ENCODE results near the gene CACNA1H.

Gene CACNA1H

DNA sequence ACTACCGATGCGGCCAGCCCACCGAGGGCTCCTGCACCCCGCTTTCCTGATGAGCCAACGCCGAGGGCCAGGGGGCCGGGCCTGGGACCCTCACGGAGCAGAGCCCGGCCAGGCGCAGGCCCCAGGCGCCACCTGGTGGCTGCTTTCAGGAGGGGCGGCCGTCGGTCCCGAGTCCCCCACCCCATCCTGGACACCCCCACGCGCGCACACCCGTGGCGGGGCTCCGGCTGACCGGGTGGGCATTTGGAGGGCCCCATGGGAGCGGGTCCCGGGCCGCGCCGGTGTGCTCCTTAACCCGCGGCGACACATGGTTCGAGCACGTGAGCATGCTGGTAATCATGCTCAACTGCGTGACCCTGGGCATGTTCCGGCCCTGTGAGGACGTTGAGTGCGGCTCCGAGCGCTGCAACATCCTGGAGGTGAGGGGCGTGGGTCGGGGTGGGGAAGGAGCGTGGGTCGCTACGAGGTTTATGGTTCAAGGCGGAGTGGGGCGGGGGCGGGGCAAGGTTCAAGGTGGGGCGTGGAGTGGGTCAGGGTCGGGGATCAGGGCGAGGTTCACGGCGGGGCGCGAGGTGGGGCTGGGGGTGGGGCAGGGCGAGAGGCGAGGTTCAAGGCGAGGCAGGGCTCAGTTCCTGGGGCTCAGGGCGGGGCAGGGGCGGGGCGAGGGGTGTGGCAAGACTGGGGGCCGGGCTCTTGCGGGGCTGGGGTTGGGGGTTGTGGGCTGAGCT is 41.9 kb downstream of the CACNA1H start:
- DNase-seq = peak; percentile 33

DNA sequence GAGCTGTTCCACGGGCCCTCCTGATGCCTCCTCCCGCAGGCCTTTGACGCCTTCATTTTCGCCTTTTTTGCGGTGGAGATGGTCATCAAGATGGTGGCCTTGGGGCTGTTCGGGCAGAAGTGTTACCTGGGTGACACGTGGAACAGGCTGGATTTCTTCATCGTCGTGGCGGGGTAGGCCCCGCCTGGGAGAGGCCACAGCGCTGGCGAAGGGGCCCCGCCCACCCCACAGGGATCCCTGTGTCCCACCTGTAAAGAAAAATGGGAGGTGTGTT is 42.4 kb downstream of the CACNA1H start:
- no peak for DNase-seq

DNA sequence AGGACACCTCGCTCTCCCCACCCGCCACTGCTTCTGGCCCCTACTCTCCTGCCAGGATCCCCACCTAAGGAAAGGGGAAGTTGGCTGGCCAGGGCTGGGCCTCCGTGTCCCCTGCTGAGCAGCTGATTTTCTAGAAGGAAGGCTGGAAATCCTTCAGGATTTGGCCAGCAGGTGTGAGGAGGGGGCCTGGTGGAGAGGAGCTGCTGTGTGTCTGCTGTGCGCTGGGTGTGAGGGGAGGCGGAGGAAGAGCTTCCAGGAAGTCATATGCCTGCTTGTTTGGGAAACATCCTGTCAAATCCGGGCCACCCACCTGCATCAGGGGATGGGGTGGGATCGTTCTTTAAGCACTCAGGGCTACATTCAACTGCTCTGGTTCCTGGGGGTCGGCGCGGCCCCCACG is 43.6 kb downstream of the CACNA1H start:
- no peak for DNase-seq

DNA sequence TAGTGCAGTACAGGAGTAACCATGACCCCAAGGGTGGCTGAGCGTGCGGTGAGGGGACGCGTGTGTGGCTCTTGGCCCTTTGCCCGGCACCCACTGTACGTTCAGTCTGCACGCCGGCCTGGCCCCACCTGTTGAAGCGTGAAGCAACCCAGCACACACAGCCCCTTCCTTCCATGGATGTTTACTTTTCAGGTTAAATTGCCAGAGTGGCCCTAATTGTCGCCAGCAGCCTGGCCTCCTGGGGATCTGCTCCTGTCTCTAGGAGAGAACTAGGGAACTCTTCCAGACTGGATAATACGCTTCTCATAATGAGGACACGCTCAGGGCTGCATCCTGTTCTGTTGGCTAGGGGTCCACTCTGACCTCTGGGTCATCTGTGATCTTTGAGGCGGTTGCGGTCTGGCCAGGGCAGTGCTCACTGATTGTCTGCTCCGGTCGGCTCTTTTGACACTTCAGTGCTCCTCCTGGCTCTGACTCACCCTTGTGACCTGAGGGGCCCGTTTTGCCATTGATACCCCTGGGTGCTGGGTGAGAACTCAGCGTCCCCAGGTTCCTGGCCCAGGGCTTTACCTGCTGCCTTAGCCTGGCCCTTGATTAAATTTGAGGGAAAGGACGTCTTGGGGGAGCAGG is 44.4 kb downstream of the CACNA1H start:
- no peak for DNase-seq

DNA sequence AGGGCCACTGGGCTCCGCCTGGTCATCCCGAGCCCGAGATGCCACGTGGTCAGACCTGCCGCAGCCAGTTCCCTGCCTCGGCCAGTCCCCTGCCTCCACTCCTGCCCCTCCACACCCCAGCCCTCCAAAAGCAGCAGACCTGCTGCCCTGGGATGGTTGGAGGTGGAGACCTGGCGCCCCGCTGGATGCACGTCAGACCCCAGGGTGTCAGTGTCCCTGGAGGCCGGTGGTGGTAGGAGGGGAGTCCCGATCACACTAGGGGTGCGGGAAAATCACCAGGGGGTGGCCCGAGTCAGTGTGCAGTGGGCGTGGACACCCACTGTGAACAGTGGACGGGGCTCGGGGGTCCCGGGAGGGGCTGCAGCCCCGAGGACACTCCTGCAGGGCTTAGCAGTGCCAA is 45.3 kb downstream of the CACNA1H start:
- DNase-seq = no peak

DNA sequence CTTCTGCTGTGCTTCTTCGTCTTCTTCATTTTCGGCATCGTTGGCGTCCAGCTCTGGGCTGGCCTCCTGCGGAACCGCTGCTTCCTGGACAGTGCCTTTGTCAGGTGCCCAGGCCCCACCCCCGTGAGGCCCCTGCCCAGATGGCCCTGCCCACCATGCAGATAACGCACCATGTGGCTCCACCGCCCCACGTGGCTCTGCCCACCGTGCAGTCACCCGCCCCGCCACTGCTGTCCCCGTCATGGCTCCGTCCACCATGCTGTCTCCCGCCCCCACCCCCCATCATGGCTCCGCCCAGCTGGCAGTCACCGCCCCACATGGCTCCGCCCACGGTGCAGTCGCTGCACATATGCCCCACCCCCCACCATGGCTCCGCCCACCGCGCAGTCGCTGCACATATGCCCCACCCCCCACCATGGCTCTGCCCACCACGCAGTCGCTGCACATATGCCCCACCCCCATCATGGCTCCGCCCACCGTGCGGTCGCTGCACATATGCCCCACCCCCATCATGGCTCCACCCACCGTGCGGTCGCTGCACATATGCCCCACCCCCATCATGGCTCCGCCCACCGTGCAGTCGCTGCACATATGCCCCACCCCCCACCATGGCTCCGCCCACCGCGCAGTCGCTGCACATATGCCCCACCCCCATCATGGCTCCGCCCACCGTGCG is 45.9 kb downstream of the CACNA1H start:
- peak; percentile 28 for DNase-seq

DNA sequence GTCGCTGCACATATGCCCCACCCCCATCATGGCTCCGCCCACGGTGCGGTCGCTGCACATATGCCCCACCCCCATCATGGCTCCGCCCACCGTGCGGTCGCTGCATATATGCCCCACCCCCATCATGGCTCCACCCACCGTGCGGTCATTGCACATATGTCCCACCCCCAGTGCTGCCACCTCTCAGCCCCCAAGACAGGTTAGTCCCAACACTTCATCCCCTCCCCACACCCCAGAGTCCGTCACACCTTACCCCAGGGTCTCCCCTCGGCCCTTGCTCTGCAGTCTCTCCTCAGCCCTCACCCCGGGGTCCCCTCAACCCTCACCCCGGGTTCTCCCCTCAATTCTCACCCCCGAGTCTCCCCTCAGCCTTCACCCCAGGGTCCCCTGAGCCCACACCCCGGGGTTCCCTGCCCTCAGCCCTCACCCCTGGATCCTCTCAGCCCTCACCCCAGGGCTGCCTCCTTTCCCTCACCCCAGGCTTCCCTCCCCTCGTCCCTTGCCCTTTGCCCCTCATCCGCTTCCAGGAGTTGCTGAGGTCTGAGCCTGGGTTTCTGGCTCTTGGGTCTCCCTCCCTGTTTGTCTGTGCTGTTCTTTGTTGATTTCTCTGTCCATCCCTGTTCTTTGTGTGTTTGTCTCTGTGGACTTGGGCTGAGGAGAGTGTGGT is 46.6 kb downstream of the CACNA1H start:
- DNase-seq = no peak

DNA sequence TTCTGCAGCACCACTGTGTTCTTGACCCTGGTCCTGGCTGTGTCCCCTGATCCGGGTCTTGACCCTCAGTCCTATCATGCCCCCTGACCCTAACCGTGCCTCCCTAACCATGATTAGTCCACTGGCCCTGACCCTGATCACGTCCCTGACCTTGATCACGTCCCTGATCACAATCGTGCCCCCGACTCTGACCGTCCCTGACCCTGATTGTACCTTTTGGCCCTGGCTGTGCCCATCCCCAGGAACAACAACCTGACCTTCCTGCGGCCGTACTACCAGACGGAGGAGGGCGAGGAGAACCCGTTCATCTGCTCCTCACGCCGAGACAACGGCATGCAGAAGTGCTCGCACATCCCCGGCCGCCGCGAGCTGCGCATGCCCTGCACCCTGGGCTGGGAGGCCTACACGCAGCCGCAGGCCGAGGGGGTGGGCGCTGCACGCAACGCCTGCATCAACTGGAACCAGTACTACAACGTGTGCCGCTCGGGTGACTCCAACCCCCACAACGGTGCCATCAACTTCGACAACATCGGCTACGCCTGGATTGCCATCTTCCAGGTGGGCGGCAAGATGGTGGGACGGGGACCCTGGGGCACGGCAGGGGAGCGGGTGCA is 47.2 kb downstream of the CACNA1H start:
- DNase-seq = no peak

DNA sequence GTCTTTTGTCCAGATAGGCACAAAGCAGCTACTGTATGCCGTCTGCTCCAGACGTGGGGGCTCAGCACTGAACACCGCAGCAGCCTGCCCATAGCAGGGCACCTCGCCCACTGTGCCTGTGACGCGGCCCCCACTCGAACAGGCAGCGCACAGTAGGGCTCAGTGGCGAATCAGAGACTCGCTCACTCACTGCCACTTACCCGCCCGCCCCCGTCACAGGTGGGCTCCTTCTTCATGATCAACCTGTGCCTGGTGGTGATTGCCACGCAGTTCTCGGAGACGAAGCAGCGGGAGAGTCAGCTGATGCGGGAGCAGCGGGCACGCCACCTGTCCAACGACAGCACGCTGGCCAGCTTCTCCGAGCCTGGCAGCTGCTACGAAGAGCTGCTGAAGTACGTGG is 48.5 kb downstream of the CACNA1H start:
- DNase-seq = no peak

DNA sequence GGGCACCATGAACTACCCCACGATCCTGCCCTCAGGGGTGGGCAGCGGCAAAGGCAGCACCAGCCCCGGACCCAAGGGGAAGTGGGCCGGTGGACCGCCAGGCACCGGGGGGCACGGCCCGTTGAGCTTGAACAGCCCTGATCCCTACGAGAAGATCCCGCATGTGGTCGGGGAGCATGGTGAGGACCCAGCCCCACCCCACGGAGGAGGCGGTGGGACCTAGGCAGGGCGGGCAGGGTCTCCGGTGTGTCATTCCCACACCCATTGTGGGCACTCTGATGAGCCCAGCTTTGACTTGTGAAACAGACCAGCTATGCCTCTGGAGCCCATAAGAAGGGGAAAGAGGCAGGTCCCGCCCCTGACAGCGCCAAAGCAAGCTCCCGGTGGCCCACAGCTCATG is 49.4 kb downstream of the CACNA1H start:
- DNase-seq = no peak

DNA sequence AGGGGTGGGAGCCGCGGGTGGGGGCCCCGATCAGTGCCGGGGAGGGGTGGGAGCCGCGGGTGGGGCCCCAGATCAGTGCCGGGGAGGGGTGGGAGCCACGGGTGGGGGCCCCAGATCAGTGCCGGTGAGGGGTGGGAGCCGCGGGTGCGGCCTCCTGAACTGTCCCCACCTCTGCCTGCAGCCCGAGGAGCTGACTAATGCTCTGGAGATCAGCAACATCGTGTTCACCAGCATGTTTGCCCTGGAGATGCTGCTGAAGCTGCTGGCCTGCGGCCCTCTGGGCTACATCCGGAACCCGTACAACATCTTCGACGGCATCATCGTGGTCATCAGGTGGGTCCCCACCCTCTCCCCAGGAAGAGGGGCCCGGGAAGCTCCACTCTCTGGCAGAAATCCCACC is 52.0 kb downstream of the CACNA1H start:
- DNase-seq = no peak

DNA sequence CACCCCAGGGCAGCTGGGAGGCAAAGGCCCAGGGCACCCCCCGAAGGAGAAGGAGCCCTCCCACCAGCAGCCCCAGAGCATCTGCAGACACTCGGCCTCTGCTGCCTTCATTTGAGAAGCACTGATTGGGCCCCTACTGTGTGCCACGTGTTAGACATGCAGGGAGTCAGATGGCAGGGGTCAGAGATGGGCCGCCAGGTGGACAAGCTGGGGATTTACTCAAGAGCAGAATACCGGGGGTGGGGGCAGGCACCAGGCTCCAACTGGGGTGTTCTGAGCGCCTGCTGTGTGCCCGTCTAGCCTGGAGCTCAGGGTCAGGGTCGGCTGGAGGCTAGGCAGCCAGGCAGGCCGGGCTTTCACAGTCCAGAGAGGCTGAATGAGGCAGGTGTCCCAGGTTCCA is 53.4 kb downstream of the CACNA1H start:
- no peak for DNase-seq

DNA sequence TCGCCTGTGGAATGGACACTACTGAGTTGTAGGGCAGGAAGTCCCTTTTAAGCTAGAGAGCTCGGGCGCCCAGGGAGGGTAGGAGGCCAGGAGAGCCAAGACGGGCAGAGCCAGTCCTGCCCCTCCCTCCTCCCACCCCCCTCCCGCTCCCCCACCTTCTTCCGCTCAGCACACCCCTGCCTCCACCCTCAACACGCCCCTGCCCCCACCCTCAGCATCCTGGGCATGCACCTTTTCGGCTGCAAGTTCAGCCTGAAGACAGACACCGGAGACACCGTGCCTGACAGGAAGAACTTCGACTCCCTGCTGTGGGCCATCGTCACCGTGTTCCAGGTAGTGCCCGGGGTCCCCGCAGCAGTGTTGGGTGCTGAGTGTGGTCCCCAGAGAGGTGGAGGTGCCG is 53.9 kb downstream of the CACNA1H start:
- no peak for DNase-seq

DNA sequence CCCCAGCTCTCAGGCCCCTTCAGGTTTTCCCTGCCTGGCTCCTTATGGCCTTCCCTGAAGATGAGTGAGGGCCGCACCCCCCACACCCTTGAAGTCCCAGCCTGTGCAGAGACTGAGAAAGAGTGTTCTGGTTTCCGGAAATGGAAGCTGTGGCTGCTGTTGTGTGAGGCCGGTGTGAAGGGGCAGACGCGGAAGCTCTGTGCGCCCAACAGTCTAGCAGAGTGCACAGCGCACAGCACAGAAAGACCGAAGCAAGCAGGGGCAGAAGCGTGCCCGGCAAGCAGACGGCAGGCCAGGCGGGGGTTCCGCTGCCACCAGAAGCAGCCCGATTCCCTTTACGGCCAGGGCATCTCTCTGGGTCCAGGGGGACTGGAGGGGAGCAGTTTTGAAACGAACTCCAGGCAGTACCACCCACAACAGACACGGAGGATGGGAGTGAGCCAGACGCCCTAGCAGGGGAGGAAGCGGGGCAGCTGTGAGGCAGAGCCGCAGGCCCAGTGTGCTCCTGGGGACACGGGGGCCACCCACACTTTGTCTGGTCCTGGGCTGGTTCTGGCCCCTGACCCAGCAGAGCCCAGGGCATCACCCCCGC is 55.4 kb downstream of the CACNA1H start:
- no peak for DNase-seq

DNA sequence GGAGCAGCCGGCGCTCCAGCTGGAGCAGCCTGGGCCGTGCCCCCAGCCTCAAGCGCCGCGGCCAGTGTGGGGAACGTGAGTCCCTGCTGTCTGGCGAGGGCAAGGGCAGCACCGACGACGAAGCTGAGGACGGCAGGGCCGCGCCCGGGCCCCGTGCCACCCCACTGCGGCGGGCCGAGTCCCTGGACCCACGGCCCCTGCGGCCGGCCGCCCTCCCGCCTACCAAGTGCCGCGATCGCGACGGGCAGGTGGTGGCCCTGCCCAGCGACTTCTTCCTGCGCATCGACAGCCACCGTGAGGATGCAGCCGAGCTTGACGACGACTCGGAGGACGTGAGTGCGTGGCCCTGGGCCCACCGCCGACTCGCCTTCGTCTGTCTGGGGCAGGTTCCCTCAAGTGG is 56.2 kb downstream of the CACNA1H start:
- no peak for DNase-seq

DNA sequence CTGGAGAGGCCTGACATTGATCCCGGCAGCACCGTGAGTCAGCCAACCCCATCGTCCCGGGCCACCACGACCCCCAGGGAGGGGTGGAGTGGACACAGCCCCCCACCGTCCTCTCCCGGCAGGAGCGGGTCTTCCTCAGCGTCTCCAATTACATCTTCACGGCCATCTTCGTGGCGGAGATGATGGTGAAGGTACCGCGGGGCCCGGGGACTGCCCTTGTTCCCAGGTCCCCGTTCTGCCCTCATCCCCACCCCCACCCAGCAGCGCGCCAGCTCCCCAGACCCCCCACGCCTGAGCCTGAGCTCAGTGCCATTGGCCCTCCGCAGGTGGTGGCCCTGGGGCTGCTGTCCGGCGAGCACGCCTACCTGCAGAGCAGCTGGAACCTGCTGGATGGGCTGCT is 57.6 kb downstream of the CACNA1H start:
- DNase-seq = no peak

DNA sequence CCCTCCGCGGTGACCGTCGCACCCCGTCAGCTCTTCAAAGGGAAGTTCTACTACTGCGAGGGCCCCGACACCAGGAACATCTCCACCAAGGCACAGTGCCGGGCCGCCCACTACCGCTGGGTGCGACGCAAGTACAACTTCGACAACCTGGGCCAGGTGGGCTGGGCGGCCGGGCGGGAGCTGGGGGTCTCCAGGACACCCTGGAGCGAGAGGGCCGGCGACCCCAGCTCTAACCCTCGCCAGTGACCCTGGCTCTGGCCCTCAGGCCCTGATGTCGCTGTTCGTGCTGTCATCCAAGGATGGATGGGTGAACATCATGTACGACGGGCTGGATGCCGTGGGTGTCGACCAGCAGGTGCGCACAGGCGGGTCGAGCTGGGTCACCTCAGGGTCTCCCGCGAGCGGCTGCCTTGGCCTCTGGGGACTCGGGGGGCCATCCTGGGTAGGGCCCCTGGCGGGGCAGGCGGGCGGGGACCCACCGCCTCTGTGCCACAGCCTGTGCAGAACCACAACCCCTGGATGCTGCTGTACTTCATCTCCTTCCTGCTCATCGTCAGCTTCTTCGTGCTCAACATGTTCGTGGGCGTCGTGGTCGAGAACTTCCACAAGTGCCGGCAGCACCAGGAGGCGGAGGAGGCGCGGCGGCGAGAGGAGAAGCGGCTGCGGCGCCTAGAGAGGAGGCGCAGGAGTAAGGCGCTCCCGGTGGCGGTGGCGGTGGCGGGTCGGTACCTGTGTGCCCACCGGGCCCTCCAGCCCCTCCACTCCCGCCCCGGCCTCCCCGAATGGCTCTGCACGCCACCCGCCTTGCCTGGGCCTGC is 58.8 kb downstream of the CACNA1H start:
- no peak for DNase-seq

DNA sequence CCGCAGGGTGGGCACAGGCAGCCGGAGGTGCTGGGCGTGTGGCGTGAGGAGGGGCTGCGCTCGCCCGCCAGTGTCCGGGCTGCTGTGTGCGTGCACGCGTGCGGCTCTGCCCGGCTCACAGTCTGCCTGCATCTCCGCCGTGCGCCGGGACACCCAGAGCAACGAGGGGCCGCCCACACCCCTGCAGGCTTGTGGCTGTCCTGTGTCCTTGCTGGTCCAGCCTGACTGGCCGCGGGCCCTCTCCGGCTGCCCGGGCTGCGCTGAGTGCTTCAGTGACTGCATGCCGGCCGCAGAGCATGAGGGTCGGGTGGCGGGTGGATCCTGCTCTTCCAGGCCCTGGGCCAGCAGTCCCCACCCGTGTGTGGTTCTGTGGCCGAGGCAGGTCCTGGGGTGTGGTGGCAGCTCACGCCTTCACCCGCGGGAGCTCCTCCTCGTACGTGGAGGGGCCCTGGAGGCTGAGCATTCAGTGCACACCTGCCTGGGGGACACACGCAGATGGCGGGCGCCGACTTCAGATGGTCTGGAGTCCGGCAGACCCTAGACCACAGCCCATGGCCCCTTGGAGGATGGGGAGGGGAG is 59.8 kb downstream of the CACNA1H start:
- DNase-seq = no peak

DNA sequence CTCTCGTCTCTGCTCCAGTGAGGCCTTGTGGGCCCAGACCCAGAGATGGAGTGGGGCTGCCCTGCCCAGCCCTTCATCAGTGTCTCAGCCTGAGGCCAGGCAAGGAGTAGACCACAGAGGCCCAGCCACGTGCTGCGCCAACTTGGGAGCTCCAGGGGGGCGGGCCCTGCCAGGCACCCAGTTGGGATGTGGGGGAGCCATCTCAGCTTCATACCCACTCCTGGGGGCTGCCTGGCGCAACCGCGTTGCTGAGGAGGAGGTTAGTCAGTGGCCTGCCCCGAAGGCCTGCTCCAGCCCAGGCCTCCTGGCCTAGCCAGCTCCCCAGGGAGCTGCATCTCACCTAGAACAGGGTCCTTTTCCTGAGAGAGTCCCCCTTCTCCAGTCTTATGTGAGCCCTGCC is 60.3 kb downstream of the CACNA1H start:
- no peak for DNase-seq

DNA sequence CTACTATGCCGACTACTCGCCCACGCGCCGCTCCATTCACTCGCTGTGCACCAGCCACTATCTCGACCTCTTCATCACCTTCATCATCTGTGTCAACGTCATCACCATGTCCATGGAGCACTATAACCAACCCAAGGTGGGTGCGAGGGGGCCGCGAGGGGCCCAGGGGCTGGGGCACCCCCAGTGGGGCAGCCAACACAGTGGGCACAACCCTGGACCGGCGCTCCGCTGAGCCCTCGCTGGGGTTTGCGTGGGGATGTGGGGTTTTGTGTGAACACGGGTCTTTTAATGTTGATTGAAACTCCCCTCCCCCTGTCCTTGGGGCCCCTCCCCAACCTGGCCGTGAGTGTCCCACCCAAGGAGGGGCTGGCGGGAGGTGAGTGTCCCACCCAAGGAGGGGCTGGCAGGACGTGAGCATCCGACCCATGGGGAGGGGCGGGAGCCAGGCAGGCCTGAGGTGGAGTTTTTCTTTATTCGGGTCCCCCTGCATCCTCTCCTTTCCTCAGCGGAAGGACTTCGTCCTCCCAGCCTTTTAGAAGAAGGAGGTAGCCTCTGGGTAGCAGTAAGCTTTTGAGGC is 61.0 kb downstream of the CACNA1H start:
- DNase-seq = no peak

DNA sequence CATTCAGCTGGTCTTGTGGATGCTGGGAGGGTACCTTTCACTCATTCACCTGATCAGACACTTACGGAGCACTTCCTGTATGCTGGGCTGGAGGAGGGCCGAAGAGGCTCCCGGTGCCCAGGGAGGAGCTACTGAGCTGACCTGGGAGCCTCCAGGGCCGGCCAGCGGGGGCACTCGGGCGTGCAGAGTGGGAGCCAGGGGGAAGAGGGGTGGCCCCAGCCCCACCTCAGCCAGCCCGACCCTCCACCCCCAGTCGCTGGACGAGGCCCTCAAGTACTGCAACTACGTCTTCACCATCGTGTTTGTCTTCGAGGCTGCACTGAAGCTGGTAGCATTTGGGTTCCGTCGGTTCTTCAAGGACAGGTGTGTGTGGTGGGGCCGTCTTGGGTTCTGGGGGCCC is 61.8 kb downstream of the CACNA1H start:
- DNase-seq = no peak

All from activated CD4-positive, alpha-beta T cell treated with anti-CD3 and anti-CD28 coated beads for 48 hours (primary cell).